Heart right ventricle (tissue), 16 donors: ENCODE measurements around the gene PRKCQ. TPM values are rescaled to one million over a fixed set of nuclear protein-coding genes. Genes with fewer than 3 reads are reported as not detected.

Source experiments
- ATAC-seq, 8 donors: fragments of 200-7000 bp; cut with Tn5 transposase; one replicate each; pipeline ENCODE4 v1.9.1; 2020; ENCODE audit warnings: mild to moderate bottlenecking in 8 of 8, moderate library complexity in 8 of 8, moderate number of reproducible peaks in 1 of 8
- DNase-seq, 2 donors: peaks; one replicate each; pipeline ENCODE4 v3.0.0-alpha.2; 2020
- H3K27ac ChIP-seq, 10 donors: fragments of 200-600 bp; sonication (generic) in 2 of 10; one replicate each; pipeline versions ENCODE4 v1.5.0 to v1.8.0; 2020 to 2022; ENCODE audit warnings: mild to moderate bottlenecking in 3 of 10
- H3K27me3 ChIP-seq, 7 donors: fragments of 200-600 bp; one replicate each; pipeline ENCODE4 v1.8.0; 2021 to 2022; ENCODE audit warnings: mild to moderate bottlenecking in 2 of 7
- H3K36me3 ChIP-seq, 9 donors: fragments of 200-600 bp; sonication (generic) in 1 of 9; one replicate each; pipeline versions ENCODE4 v1.5.0 to v1.8.0; 2020 to 2022; ENCODE audit warnings: mild to moderate bottlenecking in 2 of 9
- H3K4me1 ChIP-seq, 9 donors: fragments of 200-600 bp; sonication (generic) in 1 of 9; one replicate each; pipeline versions ENCODE4 v1.5.0 to v1.8.0; 2020 to 2022; ENCODE audit warnings: mild to moderate bottlenecking in 4 of 9
- H3K4me3 ChIP-seq, 10 donors: fragments of 200-600 bp; sonication (generic) in 2 of 10; one replicate each; pipeline versions ENCODE4 v1.5.0 to v1.8.0; 2020 to 2022; ENCODE audit warnings: mild to moderate bottlenecking in 7 of 10, moderate library complexity in 2 of 10
- H3K9me3 ChIP-seq, 11 donors: fragments of 200-600 bp in 10 of 11; sonication (generic) in 2 of 11; one replicate each; pipeline versions ENCODE4 v1.5.0 to v1.8.0; 2013 to 2022; ENCODE audit warnings: mild to moderate bottlenecking in 2 of 11, control low read depth in 1 of 11, moderate library complexity in 1 of 11
- CTCF ChIP-seq, 9 donors: fragments of 200-600 bp; sonication (generic) in 2 of 9; IDR thresholded peaks; one replicate each; pipeline versions ENCODE4 v1.5.0 to v1.8.0; 2021 to 2022; ENCODE audit warnings: antibody characterized with exemption in 9 of 9, mild to moderate bottlenecking in 5 of 9, moderate library complexity in 1 of 9
- WGBS, 2 donors: extraction: QIAGEN DNeasy Blood & Tissue Kit; methylation state at CpG; one replicate each; pipeline ENCODE4 v1.1.7; 2013; ENCODE audit warnings: inconsistent platforms in 1 of 2; 5-methylcytosine and 5-hydroxymethylcytosine counted together
- intact Hi-C, 10 donors: fragments of 100-400 bp; cut with DNase I; formaldehyde crosslinking; loops; one replicate each; pipeline versions ENCODE4 v1.11.1 to v1.14.2; 2022
- polyA plus RNA-seq, 2 donors: library from polyadenylated mRNA; stranded (reverse); fragments of 200-250 nt; gene quantifications; one replicate each; pipeline ENCODE4 v1.2.3, GENCODE V29; 2013
- total RNA-seq, 10 donors: library from RNA; stranded (reverse); fragmentation: NEBNext Ultra II Directional in 3 of 10; extraction: Animal tissue kit (Norgen Biotek cat#: 25700) in 3 of 10; gene quantifications; one replicate each; pipeline versions ENCODE4 v1.2.1 to v1.2.4, GENCODE V29; 2021 to 2023
- donor health status: Arrhythmogenic right ventricular cardiomyopathy.
- donor health status: ischemic (EF 13 %, LVEDD 7.1; RV severe dilation, severe dysfunction).
- donor health status: healthy with polysubstance abuse.
- donor health status: DM: no; HTN: yes; CAD: no.
- donor health status: DM: no; HTN: no; CAD: no.
- donor health status: ischemic (EF 25% LVEDD 6.9; RV normal size, moderate dysfunction).
- donor health status: ischemic (EF 25% LVEDD 5.7; RV mildly dilated, moderate dysfunction).
- donor health status: healthy.
- donor health status: DM: yes; HTN: yes; CAD: no.
- donor health status: Ischemic cardiomyopathy.
- donor health status: ischemic (EF 35%, LVEDD 5.7; RV mildly dilated, moderate dysfunction).
- donor health status: nonischemic (EF 11% LVEDD 7.7; RV severe dilation, severe dysfunction).
- donor health status: DM: yes; HTN: yes; CAD: no.
- donor health status: PGD.
- donor health status: ischemic (EF 29% LVEDD 5.4; RV normal size, mild dysfunction).
- donor health status: nonischemic (EF 23%, LVEDD 6.1; RV moderate dilation, normal function).

Gene PRKCQ
- total and polyA plus RNA-seq, 12 donors, result 0.04 to 2.0 (median 0.27) TPM; not detected in 2

- no peak for TF ChIP-seq CTCF (IDR thresholded peaks at IDR 0.05)
- DNase-seq (no peak), ATAC-seq (no peak)
- intact Hi-C loops, result no loop called here
- Histone ChIP-seq H3K36me3 (no peaks in the 10 kb centered on the region), H3K4me3 (no peak overlapping the region), H3K4me1 (no peaks in the 10 kb centered on the region), H3K27me3 (peaks cover 0 to 39% (median 0%) of the 10 kb centered on the region in 7 donors), H3K27ac (no peak overlapping the region), H3K9me3 (no peaks in the 10 kb centered on the region)
- WGBS, 2 donors, result 73 to 79% methylated on average over 5 of the region's 5 CpGs
Observed at GRCh38 chr10:6597478-6597877, 17.4 kb upstream of the PRKCQ start.

- Histone ChIP-seq H3K4me1 (peaks cover 0 to 2% (median 0%) of the 10 kb centered on the region in 9 donors), H3K36me3 (no peaks in the 10 kb centered on the region), H3K27me3 (peaks cover 0 to 45% (median 3%) of the 10 kb centered on the region in 7 donors), H3K27ac (no peak overlapping the region), H3K4me3 (no peak overlapping the region), H3K9me3 (no peaks in the 10 kb centered on the region)
- 81 to 83% methylated on average over 4 of the region's 4 CpGs for WGBS, 2 donors
- no peak for ATAC-seq
- no peak for DNase-seq
- no peak for TF ChIP-seq CTCF (IDR thresholded peaks at IDR 0.05)
- intact Hi-C loops, result no loop called here
Observed at GRCh38 chr10:6595499-6595898, 15.4 kb upstream of the PRKCQ start.

- Histone ChIP-seq H3K4me3 (no peak overlapping the region), H3K27ac (no peak overlapping the region), H3K27me3 (peaks cover 0 to 48% (median 15%) of the 10 kb centered on the region in 7 donors), H3K36me3 (no peaks in the 10 kb centered on the region), H3K4me1 (peaks cover 0 to 2% (median 0%) of the 10 kb centered on the region in 9 donors), H3K9me3 (no peaks in the 10 kb centered on the region)
- DNase-seq (no peak), ATAC-seq (no peak)
- TF ChIP-seq CTCF (IDR thresholded peaks at IDR 0.05), result no peak
- WGBS, 2 donors, result 77 to 87% methylated on average over 7 of the region's 7 CpGs
- intact Hi-C loops, result no loop called here
Observed at GRCh38 chr10:6593241-6593671, 13.2 kb upstream of the PRKCQ start.

- peak overlapping the region in 1 of 10 donors; percentile 37 for H3K27ac ChIP-seq
- no peaks in the 10 kb centered on the region for H3K9me3 ChIP-seq
- no peaks in the 10 kb centered on the region for H3K36me3 ChIP-seq
- peaks cover 0 to 2% (median 0%) of the 10 kb centered on the region in 9 donors for H3K4me1 ChIP-seq
- H3K27me3 ChIP-seq, result peaks cover 0 to 55% (median 15%) of the 10 kb centered on the region in 7 donors
- intact Hi-C loops, result no loop called here
- no peak for ATAC-seq
- H3K4me3 ChIP-seq, result no peak overlapping the region
- DNase-seq, result no peak
- no peak for TF ChIP-seq CTCF (IDR thresholded peaks at IDR 0.05)
Observed at GRCh38 chr10:6592080-6592479, 12.0 kb upstream of the PRKCQ start.
